HG03521 (cell line): Measurements from ENCODE around the gene CXCL1.

Experiments
- ATAC-seq: cut with Tn5 transposase; IDR thresholded peaks from one replicate; pipeline ENCODE4 v1.9.1; 2021; ENCODE audit warnings: mild to moderate bottlenecking, moderate library complexity; ENCODE audit not compliant: unreplicated experiment

CXCL1 gene

GRCh38 chr4:73850261-73850970 is 18.8 kb upstream of the CXCL1 start:
- no peak for ATAC-seq

- ATAC-seq, result no peak
Measured at GRCh38 chr4:73851293-73851692, 17.9 kb upstream of the CXCL1 start.

GRCh38 chr4:73852771-73853170 is 16.4 kb upstream of the CXCL1 start:
- ATAC-seq, result no peak

DNA sequence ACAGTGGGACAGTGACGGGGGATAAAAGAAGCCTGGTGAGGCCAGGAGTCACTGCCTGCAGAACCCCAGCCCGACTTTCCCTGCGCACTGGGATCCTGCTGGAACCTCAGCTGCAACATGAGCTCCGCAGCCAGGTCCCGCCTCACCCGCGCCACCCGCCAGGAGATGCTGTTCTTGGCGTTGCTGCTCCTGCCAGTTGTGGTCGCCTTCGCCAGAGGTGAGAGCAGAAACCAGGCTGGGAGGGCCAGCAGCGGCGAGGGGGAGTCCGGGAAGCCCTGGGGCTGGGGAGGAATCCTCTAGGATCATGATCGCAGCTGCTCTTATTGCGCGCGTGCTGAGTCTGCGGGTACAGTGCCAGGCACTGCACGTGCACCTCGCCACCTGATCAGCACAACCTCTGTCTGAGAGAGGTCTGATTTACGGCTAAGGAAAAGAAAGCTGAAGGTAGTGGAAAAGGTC is 15.9 kb upstream of the CXCL1 start, which contains the start of gene PF4V1:
PF4V1 (plus strand) TSS at position 51 of the 459 bp plus-strand sequence; CDS start at position 118, 67 bp downstream.
- no peak for ATAC-seq

DNA sequence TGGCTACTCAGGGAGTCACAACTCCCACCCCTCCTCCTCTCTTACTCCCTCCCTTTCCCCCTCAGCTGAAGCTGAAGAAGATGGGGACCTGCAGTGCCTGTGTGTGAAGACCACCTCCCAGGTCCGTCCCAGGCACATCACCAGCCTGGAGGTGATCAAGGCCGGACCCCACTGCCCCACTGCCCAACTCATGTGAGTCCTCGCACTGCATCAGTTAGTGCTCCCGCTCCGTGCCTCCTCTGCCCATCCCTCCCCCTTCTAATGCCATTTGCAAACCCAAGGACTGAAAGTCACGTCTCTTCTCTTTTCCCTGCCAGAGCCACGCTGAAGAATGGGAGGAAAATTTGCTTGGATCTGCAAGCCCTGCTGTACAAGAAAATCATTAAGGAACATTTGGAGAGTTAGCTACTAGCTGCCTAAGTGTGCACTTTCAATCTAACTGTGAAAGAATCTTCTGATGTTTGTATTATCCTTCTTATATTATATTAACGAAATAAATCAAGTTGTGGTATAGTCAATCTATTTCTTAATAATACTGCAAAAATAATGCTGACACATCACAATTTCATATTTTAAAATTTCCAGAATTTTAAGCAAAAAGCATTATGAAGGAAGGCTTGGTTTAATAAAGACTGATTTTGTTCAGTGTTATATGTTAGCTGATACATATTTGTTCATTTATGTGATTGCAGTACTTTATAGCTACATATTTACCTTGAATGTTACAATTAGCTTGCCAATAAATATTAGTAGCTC is 15.3 kb upstream of the CXCL1 start:
- ATAC-seq, result no peak

DNA sequence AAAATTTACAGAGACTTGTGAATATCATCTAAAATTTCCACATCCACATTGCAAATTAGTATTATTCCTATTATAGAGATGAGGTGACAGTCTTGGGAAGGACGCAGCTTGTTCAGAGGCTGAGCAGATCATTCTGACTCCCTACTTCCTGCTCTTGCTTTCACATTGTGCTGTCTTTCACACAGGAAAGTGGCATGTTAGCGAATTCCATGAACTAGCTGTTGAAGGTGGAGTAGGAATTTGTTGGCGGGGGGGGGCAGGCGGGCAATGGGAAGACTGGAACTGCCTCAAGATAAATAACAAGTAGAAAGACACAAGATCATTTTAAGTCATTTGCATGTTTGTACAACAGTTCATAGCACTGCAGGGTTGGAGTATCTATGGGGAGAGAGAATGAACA is 13.8 kb upstream of the CXCL1 start:
- ATAC-seq, result no peak

DNA sequence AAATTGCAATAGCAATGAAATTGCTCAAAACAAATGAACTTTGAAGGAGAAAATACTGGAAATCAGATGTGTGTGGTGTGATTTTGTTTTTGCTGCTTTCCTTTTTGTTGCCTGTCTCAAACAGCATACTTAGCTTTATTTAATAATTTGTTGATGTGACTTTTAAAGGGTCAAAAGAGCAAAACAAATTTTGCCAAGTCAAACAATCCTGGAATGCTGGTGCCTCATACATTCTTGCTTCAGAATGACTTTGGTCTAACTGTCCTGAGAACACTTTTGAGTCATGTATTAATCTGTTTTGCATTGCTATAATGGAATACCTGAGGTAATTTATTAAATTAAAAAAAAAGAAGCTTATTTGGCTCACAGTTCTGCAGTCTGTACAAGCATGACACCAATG is 12.7 kb upstream of the CXCL1 start:
- no peak for ATAC-seq

GRCh38 chr4:73859614-73860088 is 9.5 kb upstream of the CXCL1 start:
- no peak for ATAC-seq

GRCh38 chr4:73860181-73860580 is 9.0 kb upstream of the CXCL1 start:
- no peak for ATAC-seq

DNA sequence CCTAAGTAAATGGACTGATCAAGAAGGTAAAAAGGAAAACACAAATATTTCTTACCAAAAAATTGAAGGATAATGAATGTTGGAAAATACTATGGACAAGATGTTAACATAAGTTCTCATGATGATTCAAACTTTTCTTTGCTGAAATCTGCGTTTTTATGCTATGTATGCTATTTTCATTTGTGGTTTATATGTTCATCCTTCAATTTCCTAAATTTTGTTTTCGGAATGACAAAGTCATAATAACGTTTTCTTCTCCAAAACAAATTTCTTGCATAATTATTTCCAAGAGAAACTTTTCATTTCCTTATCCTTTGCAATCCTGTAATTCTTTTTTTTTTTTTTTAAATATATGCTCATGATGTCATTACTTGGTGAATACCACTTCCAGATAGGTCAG is 8.3 kb upstream of the CXCL1 start:
- no peak for ATAC-seq

DNA sequence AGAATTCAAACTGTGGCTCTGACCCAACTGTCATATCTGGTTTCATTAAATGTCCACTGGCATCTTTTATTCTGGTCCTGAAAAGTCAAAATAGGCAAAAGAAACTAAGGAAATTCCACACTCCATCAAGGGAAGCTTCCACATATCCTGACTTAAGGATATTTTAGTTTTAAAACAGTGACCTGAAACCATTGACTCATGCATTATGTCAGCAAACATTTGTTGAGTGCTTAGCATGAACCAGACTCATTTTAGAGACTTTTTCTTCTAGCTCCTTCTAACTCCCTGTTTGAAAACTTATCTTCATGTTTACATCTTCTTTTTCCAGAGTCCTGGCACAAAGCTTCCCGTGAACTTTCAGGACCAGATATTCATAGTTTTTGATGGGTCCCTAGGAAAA is 6.9 kb upstream of the CXCL1 start:
- no peak for ATAC-seq

GRCh38 chr4:73864365-73864764 is 4.8 kb upstream of the CXCL1 start:
- ATAC-seq, result no peak

GRCh38 chr4:73864961-73865360 is 4.2 kb upstream of the CXCL1 start:
- ATAC-seq, result no peak

DNA sequence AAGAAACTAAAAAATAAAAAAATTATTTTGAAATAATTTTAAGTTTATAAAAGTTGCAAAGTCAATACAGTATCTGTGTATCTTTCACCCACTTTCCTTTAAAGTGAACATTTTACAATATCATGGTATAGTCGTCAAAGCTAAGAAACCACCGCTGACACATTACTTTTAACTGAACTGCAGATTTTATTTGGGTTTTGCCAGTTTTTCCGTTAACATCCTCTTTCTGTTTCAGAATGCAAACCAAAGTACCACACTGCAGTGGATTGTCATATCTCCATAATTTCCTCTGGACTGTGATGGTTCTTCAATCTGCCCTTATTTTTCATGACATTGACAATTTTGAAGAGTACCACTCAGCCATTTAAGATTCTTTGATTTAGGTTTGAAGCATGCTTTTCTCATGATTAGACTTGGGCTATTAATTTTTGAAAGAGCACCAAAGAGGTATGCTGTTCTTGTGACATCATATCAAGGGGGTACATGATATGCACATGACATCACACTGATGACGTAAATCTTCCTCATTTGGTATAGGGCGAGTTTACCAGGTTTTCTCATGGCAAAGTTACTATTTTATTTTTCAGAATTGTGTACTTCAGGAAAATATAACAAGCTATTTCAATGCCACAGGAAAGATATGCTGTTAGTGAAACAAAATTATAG is 3.6 kb upstream of the CXCL1 start:
- no peak for ATAC-seq

DNA sequence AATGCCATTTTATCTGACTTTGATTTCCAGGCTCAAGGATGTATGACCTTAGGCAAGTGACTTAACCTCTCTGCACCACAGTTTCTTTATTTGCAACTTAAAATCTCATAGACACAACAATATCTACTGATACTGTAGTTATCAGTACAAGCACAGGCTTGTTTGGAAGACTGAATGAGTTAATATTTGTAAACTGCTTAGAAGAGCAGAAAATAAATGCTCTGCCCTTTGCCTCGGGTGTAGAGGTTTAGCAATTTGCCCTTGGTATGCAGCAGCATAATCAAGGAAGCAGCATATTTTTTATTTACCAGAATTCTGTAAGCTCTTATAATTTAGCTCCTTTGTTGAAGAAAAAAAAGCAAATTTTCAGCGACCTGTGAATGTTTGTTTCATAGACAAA is 2.9 kb upstream of the CXCL1 start:
- ATAC-seq, result no peak

DNA sequence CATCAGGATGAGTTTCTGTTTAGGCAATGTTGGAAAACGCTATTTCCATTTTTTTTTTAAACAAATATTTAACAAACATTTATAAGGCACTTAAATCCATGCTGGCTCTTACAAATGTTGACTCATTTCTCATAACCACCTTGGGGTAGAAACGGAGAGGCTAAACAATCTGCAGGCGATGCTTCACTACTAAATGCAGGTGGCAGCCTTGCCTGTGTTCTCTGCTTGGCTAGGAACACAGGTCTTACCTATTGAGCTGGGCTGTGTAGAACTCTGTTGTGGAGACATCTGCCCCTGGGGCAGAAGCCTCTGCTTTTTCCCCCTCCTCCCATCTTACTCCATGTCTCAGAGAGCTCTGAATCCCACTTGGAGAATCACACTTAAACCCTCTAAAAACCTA is 1.4 kb upstream of the CXCL1 start:
- no peak for ATAC-seq

- no peak for ATAC-seq
Measured at GRCh38 chr4:73868206-73869129, 725 bp upstream of the CXCL1 start.

DNA sequence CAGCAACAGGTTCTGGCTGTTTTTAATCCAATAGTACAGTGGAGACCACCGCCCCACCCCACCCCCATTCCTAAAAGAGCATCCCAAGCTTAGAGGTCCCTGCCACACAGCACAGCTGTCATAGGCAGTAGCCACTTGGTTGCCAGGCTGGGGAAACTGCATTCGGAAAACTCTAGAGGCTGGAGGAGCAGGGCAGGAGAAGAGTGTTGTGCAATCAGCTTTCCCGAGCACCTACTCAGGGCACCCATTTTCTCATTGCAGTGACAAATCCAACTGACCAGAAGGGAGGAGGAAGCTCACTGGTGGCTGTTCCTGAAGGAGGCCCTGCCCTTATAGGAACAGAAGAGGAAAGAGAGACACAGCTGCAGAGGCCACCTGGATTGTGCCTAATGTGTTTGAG is 1.1 kb downstream of the CXCL1 start:
- no peak for ATAC-seq

- ATAC-seq, result no peak
Measured at GRCh38 chr4:73870768-73871167, 1.6 kb downstream of the CXCL1 start.

GRCh38 chr4:73871511-73872310 is 2.5 kb downstream of the CXCL1 start:
- no peak for ATAC-seq
